HepG2 (cell line): ENCODE results near the gene RSAD2.

Experiments used
- ASH2L ChIP-seq: fragments of 300-600, 200-600 bp; sonication (generic); IDR thresholded peaks from 2 replicates; pipeline ENCODE4 v1.7.0; 2017; ENCODE audit warnings: low read depth, mild to moderate bottlenecking, moderate library complexity, mixed read lengths, low read length; ENCODE audit not compliant: insufficient read length
- CBX5 ChIP-seq: sonication (generic); formaldehyde crosslinking; IDR thresholded peaks from 2 replicates; pipeline ENCODE4 v1.4.0; 2020; ENCODE audit warnings: missing genetic modification reagents, borderline replicate concordance
- CC2D1A ChIP-seq: sonication (generic); formaldehyde crosslinking; IDR thresholded peaks from 2 replicates; pipeline ENCODE4 v1.8.1; 2023; ENCODE audit warnings: mild to moderate bottlenecking, missing genetic modification reagents
- GPN1 ChIP-seq: sonication (generic); formaldehyde crosslinking; IDR thresholded peaks from 2 replicates; pipeline ENCODE4 v1.5.1; 2020; ENCODE audit warnings: missing genetic modification reagents, borderline replicate concordance
- HMG20A ChIP-seq: IDR thresholded peaks from 2 replicates; pipeline ENCODE4 v1.6.1; 2016; ENCODE audit warnings: borderline replicate concordance
- KMT2A ChIP-seq: sonication (generic); formaldehyde crosslinking; IDR thresholded peaks from 2 replicates; pipeline ENCODE4 v1.4.0; 2020; ENCODE audit warnings: missing genetic modification reagents
- PHF21A ChIP-seq: sonication (generic); formaldehyde crosslinking; IDR thresholded peaks from 2 replicates; pipeline ENCODE4 v1.5.0; 2020; ENCODE audit warnings: mild to moderate bottlenecking, missing genetic modification reagents
- SYNCRIP ChIP-seq: fragments of 200-400 bp; formaldehyde crosslinking; IDR thresholded peaks from 2 replicates; pipeline ENCODE4 v1.6.1; 2018; ENCODE audit warnings: mild to moderate bottlenecking, low read depth, low read length; ENCODE audit not compliant: insufficient read depth
- ZNF788 ChIP-seq: sonication (generic); formaldehyde crosslinking; IDR thresholded peaks from 2 replicates; pipeline ENCODE4 v1.5.0; 2020; ENCODE audit warnings: mild to moderate bottlenecking, missing genetic modification reagents, borderline replicate concordance
- ZSCAN29 ChIP-seq: sonication (generic); formaldehyde crosslinking; conservative IDR thresholded peaks from 2 replicates; pipeline ENCODE4 v1.4.0; 2020; ENCODE audit warnings: mild to moderate bottlenecking, missing genetic modification reagents
- TF ChIP-seq, protein P1 (sequence below): sonication (generic); formaldehyde crosslinking; IDR thresholded peaks from 2 replicates; pipeline ENCODE4 v1.4.0; 2020; ENCODE audit warnings: missing genetic modification reagents

- TF ChIP-seq GPN1 (CRISPR knock-in tag) (no peak), ZNF788 (CRISPR knock-in tag) (no peak), CBX5 (CRISPR knock-in tag) (no peak), CC2D1A (no peak), ASH2L (no peak), SYNCRIP (no peak), PHF21A (CRISPR knock-in tag) (no peak), ZSCAN29 (CRISPR knock-in tag) (no peak), HMG20A (CRISPR knock-in tag) (no peak), KMT2A (CRISPR knock-in tag) (no peak)
- TF ChIP-seq, protein P1, sequence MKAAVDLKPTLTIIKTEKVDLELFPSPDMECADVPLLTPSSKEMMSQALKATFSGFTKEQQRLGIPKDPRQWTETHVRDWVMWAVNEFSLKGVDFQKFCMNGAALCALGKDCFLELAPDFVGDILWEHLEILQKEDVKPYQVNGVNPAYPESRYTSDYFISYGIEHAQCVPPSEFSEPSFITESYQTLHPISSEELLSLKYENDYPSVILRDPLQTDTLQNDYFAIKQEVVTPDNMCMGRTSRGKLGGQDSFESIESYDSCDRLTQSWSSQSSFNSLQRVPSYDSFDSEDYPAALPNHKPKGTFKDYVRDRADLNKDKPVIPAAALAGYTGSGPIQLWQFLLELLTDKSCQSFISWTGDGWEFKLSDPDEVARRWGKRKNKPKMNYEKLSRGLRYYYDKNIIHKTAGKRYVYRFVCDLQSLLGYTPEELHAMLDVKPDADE (CRISPR knock-in tag): no peak
Observed at GRCh38 chr2:6919901-6920742, 42.5 kb downstream of the RSAD2 start.
